ENCODE data around the gene TEX2.

DNA sequence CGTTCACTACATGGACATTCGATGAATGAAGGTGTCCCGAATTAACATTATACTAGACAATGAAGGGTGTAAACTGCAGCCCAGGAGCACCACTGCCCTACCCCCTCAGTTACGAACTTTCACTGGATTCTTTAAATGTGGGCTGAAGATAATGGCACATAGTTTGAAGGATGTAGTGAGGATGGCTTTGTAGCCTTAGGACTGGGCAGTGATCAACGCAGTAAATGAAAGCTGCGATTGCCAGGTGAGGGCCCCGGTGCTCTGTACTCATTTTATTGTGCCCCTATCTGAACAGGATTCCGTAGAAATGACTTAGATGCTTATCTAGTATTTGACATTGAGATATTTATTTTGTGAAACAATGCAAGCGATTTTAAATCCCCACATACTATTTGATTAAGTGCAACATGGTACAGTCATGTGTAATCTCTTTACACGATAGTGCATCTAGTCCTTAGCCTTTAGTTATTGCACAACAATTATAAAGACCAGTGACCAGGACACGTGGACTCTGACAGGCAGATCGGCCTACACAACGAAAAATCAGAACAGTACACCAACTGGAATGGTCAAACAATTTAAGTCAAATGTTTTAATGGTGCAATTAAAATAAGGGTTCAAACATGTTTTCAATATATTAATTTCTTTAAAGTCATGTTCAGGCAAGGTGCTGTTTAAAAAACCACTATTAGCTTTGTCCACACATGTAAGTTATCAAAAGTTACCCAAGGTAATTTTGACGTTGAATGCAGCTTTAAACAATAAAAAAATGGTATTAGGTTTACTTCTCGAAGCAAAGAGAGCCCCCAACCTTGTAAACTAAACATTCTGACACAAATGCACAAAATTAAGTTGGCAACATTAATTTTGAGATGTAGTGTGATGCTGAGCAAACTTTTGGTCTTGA, 115.7 kb downstream of the TEX2 start:
- TF ChIP-seq MAX (CRISPR knock-in tag; IDR thresholded peaks at IDR 0.05): no peak
- TF ChIP-seq, protein P1, sequence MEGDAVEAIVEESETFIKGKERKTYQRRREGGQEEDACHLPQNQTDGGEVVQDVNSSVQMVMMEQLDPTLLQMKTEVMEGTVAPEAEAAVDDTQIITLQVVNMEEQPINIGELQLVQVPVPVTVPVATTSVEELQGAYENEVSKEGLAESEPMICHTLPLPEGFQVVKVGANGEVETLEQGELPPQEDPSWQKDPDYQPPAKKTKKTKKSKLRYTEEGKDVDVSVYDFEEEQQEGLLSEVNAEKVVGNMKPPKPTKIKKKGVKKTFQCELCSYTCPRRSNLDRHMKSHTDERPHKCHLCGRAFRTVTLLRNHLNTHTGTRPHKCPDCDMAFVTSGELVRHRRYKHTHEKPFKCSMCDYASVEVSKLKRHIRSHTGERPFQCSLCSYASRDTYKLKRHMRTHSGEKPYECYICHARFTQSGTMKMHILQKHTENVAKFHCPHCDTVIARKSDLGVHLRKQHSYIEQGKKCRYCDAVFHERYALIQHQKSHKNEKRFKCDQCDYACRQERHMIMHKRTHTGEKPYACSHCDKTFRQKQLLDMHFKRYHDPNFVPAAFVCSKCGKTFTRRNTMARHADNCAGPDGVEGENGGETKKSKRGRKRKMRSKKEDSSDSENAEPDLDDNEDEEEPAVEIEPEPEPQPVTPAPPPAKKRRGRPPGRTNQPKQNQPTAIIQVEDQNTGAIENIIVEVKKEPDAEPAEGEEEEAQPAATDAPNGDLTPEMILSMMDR (IDR thresholded peaks at IDR 0.05 in 2 of 3, conservative IDR thresholded peaks at IDR 0.05 in 1 of 3; ENCODE audit: insufficient read depth in 2 of 3, low read depth in 1 of 3, low read length in 3 of 3): no peak
- TF ChIP-seq MYNN (IDR thresholded peaks at IDR 0.05): no peak
- no peak for TF ChIP-seq MYNN (CRISPR knock-in tag; IDR thresholded peaks at IDR 0.05)
- TF ChIP-seq ZNF354B (CRISPR knock-in tag; IDR thresholded peaks at IDR 0.05): 0 out of 2 replicates have a peak, but pooled peaks have one; percentile 26
- TF ChIP-seq MYC (IDR thresholded peaks at IDR 0.05; ENCODE audit: low read depth, low read length): peak; percentile 81
- no peak for TF ChIP-seq MYC (CRISPR knock-in tag; IDR thresholded peaks at IDR 0.05; ENCODE audit: borderline replicate concordance, low read depth)
- TF ChIP-seq NFRKB (IDR thresholded peaks at IDR 0.05; ENCODE audit: low read depth): no peak
- no peak for TF ChIP-seq EZH2 (IDR thresholded peaks at IDR 0.05; ENCODE audit: borderline replicate concordance, low read depth, low read length)
